ENCODE results near the gene BHLHE40. TPM values are rescaled to one million over a fixed set of nuclear protein-coding genes. Genes with fewer than 3 reads are reported as not detected.

Gene BHLHE40
- total and polyA plus RNA-seq, 2 of the 13 experiments (the other 11 are each of a cell fraction or from before 2014, with no cell fraction given): 1.8 to 51.0 TPM

DNA sequence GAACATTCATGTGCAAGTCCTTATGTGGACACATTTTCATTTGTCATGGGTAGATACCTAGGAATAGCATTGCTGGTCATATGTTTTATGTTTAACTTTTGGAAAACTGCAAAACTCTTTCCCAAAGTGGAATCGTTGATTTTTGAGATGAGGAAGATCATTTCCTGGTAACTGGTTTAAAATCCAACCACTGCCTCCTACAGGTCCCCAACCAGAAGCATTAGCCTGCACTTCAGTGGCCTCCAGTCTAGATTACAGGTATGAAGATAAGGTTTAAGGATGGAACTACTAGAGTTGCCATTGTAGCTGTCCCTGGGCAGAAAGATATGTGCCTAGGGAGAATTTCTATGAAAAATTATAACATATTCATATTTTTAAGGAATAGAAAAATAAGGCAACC is 48.7 kb upstream of the BHLHE40 start:
- Histone ChIP-seq H3K79me2 (ENCODE audit: insufficient read depth, low read length) (no peaks in the 10 kb centered on the region), H3K27me3 (ENCODE audit: control insufficient read depth in 1 of 2, insufficient read depth in 2 of 2, low read length in 2 of 2) (no peaks in the 10 kb centered on the region; a peak in 2 of 5 replicates), H3K4me3 (replicated peaks in 1 of 3; ENCODE audit: insufficient read depth in 1 of 3, low read depth in 2 of 3, low read length in 3 of 3) (no peak overlapping the region), H4K20me1 (ENCODE audit: insufficient read depth, low read length) (no peaks in the 10 kb centered on the region), H3K36me3 (replicated peaks in 1 of 2; ENCODE audit: control insufficient read depth in 1 of 2, insufficient read depth in 2 of 2, low read length in 2 of 2) (no peaks in the 10 kb centered on the region), H3K27ac (ENCODE audit: extremely low read length, insufficient read depth, low read length) (no peak overlapping the region), H3K4me1 (ENCODE audit: insufficient read depth, low read length) (no peaks in the 10 kb centered on the region), H3K9me3 (ENCODE audit: low read length) (no peaks in the 10 kb centered on the region), H2AFZ (ENCODE audit: low read length) (no peak overlapping the region), H3K4me2 (ENCODE audit: low read depth, low read length) (no peak overlapping the region), H3K9ac (ENCODE audit: insufficient read depth, low read depth, low read length) (no peak overlapping the region)
- DNase-seq (ENCODE audit: low spot score) (no peak), FAIRE-seq (no peak), ATAC-seq (no peak)
- ChIA-PET CTCF (ENCODE audit: low intra/inter-chr PET ratio, low total read pairs) (no interaction called here), POLR2A (no interaction called here)
- intact Hi-C loops (cut with micrococcal nuclease; ENCODE audit: unreplicated experiment) (no loop called here), in situ Hi-C loops (cut with HindIII; ENCODE audit: extremely low pct_ligation_motif_present, low pct_unique_long_range_greater_than_20kb) (no loop called here)
- no peak for TF ChIP-seq PCBP1 (IDR thresholded peaks at IDR 0.05; ENCODE audit: borderline replicate concordance, low read depth, low read length)
- TF ChIP-seq JARID2 (CRISPR knock-in tag; IDR thresholded peaks at IDR 0.05; ENCODE audit: insufficient replicate concordance): no peak
- no peak for TF ChIP-seq ZNF274 (CRISPR knock-in tag; IDR thresholded peaks at IDR 0.05)
- TF ChIP-seq SP5 (CRISPR knock-in tag; IDR thresholded peaks at IDR 0.05; ENCODE audit: borderline replicate concordance, low read depth): no peak
- TF ChIP-seq WIZ (CRISPR knock-in tag; IDR thresholded peaks at IDR 0.05): no peak
- TF ChIP-seq, protein P1, sequence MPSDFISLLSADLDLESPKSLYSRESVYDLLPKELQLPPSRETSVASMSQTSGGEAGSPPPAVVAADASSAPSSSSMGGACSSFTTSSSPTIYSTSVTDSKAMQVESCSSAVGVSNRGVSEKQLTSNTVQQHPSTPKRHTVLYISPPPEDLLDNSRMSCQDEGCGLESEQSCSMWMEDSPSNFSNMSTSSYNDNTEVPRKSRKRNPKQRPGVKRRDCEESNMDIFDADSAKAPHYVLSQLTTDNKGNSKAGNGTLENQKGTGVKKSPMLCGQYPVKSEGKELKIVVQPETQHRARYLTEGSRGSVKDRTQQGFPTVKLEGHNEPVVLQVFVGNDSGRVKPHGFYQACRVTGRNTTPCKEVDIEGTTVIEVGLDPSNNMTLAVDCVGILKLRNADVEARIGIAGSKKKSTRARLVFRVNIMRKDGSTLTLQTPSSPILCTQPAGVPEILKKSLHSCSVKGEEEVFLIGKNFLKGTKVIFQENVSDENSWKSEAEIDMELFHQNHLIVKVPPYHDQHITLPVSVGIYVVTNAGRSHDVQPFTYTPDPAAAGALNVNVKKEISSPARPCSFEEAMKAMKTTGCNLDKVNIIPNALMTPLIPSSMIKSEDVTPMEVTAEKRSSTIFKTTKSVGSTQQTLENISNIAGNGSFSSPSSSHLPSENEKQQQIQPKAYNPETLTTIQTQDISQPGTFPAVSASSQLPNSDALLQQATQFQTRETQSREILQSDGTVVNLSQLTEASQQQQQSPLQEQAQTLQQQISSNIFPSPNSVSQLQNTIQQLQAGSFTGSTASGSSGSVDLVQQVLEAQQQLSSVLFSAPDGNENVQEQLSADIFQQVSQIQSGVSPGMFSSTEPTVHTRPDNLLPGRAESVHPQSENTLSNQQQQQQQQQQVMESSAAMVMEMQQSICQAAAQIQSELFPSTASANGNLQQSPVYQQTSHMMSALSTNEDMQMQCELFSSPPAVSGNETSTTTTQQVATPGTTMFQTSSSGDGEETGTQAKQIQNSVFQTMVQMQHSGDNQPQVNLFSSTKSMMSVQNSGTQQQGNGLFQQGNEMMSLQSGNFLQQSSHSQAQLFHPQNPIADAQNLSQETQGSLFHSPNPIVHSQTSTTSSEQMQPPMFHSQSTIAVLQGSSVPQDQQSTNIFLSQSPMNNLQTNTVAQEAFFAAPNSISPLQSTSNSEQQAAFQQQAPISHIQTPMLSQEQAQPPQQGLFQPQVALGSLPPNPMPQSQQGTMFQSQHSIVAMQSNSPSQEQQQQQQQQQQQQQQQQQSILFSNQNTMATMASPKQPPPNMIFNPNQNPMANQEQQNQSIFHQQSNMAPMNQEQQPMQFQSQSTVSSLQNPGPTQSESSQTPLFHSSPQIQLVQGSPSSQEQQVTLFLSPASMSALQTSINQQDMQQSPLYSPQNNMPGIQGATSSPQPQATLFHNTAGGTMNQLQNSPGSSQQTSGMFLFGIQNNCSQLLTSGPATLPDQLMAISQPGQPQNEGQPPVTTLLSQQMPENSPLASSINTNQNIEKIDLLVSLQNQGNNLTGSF (CRISPR knock-in tag; IDR thresholded peaks at IDR 0.05): no peak
- no peak for TF ChIP-seq GATA4 (IDR thresholded peaks at IDR 0.05; ENCODE audit: borderline replicate concordance, low read depth)
- BruUV-seq (replicated peaks): no TSS peak
- WGBS (ENCODE audit: low lambda C conversion rate): 0% methylated on average over 1 of the region's 1 CpG
